Superior temporal gyrus (tissue), 1 donor: Measurements from ENCODE around the gene STING1.
"Not testable (repeated sequence)": the region's sequence is repeated elsewhere in the genome, so short reads cannot be mapped to it uniquely, and the experiment has no call there.

Experiments used
- DNase-seq: peaks from one replicate; pipeline ENCODE4 v3.0.0-alpha.2; 2016; ENCODE audit errors: extremely low spot score

The STING1 gene

GRCh38 chr5:139482050-139482889 is at the start of gene STING1:
Gene STING1 (minus strand): TSS chr5:139482758. CDS start chr5:139481704, 1,054 bp downstream.
- no peak for DNase-seq

GRCh38 chr5:139531772-139532169 is 49.2 kb upstream of the STING1 start:
- no peak for DNase-seq

GRCh38 chr5:139530079-139530478 is 47.5 kb upstream of the STING1 start:
- DNase-seq, result not testable (repeated sequence)

GRCh38 chr5:139528695-139529094 is 46.1 kb upstream of the STING1 start:
- DNase-seq, result not testable (repeated sequence)

GRCh38 chr5:139527896-139528467 is 45.4 kb upstream of the STING1 start:
- DNase-seq, result not testable (repeated sequence)

- DNase-seq, result not testable (repeated sequence)
Measured at GRCh38 chr5:139527090-139527470, 44.5 kb upstream of the STING1 start.

GRCh38 chr5:139526309-139527089 is 43.9 kb upstream of the STING1 start:
- DNase-seq, result not testable (repeated sequence)

GRCh38 chr5:139525586-139526308 is 43.2 kb upstream of the STING1 start:
- DNase-seq, result not testable (repeated sequence)

- no peak for DNase-seq
Measured at GRCh38 chr5:139524940-139525585, 42.5 kb upstream of the STING1 start.

GRCh38 chr5:139524446-139524845 is 41.9 kb upstream of the STING1 start:
- no peak for DNase-seq

GRCh38 chr5:139523635-139524445 is 41.3 kb upstream of the STING1 start:
- DNase-seq, result no peak

- DNase-seq, result peak; percentile 93
Measured at GRCh38 chr5:139517683-139518564, 35.4 kb upstream of the STING1 start.

GRCh38 chr5:139514486-139514856 is 31.9 kb upstream of the STING1 start:
- DNase-seq, result no peak

- peak; percentile 27 for DNase-seq
Measured at GRCh38 chr5:139513852-139514485, 31.4 kb upstream of the STING1 start.

GRCh38 chr5:139513434-139513833 is 30.9 kb upstream of the STING1 start:
- peak; percentile 75 for DNase-seq

- DNase-seq, result no peak
Measured at GRCh38 chr5:139512786-139513390, 30.3 kb upstream of the STING1 start.

- not testable (repeated sequence) for DNase-seq
Measured at GRCh38 chr5:139504722-139505121, 22.2 kb upstream of the STING1 start.

GRCh38 chr5:139503879-139504278 is 21.3 kb upstream of the STING1 start:
- DNase-seq, result not testable (repeated sequence)
